HG02973 (cell line): ENCODE measurements around the gene NBPF3.

ENCODE experiments used
- ATAC-seq: cut with Tn5 transposase; IDR thresholded peaks from one replicate; pipeline ENCODE4 v1.9.1; 2021; ENCODE audit warnings: moderate library complexity; ENCODE audit not compliant: unreplicated experiment

NBPF3 gene

DNA sequence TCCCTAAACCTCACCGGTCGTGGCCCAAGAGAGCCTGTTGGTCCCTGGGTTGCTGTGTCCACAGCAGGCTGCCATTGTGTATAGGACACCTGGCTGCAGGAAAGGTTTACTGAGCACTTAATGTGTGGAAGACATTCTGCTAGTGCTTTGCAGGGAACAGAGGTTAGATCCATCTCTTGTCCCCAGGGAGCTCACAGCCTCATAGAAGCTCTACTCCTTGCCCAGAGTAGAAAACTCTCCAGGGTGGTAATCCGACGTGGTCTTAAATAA, 52.4 kb downstream of the NBPF3 start:
- no peak for ATAC-seq

DNA sequence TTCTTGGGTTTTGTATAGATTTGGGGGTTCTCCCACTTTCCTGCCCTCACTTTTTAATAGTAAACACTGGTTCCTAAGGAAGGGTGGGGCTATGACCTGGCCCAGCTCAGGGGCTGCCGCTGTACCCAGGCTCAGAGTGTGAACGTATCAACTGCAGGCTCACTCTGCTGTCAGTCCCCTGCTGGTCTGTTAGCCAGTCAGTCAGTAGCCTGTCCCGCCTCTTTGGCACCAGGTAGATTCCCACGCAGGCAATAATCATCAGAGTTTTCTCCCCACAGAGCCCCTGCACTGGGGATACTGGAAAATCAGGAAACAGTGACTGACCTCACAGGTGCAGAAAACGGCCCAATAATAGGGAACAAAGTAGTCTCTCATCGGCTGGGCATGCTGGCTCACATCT, 54.3 kb downstream of the NBPF3 start:
- no peak for ATAC-seq

DNA sequence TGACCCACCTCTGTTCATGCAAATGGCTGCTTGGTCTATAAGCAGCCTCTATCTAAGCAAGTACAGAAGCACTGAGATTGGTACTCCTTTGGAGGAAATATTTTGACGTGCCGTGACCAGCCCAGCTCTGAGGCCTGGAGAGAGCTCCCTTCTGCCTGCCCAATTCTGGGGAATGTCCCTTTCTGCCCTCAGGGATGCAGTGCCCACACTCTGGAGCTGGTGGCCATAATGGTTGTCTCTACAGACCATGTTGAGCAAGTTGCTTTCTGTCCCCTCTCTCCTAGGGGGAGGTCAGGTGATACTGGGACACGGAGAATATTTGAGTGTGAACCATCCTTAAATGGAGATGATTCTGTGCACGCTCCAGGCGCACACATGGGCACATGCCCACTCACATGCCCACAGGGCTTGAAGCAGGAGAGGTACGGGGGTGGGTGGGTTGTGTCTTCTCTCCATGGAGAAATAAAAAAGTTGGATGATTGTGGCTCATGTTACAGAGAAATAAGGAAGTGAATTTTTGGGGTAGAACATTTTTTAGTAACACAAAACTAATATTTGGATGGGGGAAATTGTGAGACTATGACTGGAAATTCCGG, 55.4 kb downstream of the NBPF3 start:
- no peak for ATAC-seq

DNA sequence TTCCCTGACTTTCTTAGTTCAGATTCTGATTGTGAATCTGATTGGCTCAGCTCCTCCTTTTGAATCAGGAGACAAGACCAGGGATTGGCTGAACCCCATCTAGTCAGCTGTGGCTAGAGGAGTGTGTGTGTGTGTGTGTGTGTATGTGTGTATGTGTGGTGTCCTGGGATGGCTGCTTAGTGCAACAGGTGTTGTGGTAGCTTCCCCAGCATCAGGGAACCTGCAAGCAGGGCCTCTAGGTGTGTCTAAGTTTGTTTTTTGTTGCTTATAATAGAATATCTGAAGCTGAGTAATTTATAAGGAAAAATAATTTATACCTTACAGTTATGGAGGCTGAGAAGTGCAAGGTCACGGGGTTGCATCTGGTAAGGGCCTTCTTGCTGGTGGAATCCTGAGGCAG, 56.1 kb downstream of the NBPF3 start:
- ATAC-seq, result no peak

DNA sequence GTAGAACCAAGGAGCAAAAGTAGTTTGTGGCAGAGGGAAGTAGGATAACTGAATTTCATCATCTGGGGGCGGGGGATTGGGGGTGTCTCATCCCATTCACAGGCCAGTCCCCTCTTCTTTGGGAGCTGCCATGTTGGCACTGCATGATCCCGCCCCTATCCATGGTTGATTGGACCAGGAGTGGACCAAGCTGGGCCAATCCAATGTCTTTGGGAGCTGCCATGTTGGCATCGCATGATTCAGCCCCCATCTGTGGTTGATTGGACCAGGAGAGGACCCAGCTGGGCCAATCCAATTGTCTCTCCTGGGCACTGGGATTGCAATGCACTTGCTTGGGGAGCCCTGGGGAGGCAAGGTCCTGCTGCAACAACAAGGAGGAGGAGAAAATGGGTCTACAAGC, 56.9 kb downstream of the NBPF3 start:
- ATAC-seq, result no peak

DNA sequence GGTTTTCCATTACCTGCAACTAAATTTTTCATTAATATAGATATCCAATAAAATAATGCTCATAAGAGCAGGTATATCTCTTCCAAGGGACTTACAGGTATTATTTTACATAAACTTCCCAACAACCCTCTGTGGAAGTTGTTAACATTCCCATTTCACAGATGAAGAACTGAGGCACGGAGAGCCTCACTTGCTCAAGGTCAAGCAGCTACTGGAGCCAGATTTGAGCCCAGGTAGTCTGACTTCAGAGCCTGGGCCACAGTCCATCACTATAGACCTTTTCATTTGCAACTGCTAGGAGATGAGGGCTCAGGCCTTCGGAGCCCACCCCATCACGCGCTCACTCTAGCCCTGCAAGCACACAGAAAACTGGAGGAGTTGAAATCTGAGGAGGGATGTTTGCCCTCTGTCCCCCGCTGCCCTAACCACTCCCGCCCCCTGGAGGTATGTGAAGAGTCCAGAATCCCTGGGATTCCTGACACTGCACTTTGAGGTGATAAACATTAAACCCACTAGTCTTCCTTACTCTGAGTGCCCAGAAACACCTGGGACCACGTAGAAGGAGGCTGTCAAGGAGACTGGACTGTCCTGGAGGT, 57.6 kb downstream of the NBPF3 start:
- ATAC-seq, result no peak

DNA sequence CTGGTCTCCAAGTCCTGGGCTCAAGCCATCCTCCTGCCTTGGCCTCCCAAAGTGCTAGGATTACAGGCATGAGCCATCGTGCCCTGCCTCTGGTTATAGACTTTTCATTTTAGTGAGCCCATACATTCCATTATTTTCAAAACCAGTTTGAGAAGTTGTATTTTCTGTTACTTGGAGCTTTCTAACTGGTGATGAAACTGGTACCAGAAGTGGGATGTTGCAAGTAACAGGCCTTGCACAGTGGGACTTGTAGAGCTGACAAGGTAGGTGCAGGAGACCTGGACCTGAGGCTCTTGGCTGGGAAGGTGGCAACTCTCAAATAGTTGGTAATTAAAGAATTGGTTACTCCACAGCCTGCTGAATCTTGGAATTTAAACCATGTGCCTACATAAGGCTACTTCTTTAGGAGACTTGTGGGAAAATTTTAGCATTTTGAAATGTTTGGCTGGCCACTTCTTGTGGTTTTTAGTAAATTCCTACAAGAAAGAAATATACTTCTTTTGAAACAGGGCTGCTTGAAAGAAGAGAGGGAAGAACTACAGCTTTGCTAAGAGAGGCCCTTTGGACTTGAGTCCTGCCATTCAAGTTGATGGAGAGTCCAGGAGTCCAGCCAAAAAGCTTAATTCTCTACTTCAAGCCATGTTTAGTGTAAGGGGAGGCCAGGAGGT, 59.5 kb downstream of the NBPF3 start:
- ATAC-seq, result no peak

DNA sequence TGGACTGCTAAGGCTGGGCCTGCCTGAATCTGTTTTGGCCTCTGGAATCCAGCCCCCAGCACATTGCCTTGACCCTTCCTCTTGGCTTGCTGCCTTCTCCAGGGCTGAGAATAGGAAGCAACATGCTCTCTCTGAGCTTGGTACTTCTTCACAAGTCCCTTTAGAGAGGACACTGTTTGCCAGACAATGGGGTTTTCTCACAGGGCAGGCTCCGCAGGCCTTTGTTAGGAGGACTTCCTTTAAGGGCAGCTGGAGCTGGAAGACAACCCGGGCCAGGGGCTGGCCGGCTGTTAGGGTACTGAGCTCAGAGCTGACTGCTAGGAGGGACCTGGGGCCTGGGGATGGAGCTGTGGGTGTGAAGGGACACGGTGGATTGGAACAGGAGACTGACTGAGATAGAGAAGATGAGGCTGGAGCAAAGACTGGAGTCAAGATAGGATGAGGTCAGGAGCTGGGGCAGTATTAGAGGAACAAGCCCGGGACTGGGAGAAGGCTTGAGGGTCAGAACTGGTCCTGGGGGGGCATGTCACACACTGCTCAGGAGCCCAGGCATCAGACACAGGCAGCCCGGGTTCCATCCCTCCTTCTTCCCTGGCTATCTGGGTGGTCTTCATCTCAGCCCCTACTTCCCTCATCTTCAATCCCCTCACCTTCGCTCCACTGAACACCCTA, 63.9 kb downstream of the NBPF3 start:
- ATAC-seq, result no peak

DNA sequence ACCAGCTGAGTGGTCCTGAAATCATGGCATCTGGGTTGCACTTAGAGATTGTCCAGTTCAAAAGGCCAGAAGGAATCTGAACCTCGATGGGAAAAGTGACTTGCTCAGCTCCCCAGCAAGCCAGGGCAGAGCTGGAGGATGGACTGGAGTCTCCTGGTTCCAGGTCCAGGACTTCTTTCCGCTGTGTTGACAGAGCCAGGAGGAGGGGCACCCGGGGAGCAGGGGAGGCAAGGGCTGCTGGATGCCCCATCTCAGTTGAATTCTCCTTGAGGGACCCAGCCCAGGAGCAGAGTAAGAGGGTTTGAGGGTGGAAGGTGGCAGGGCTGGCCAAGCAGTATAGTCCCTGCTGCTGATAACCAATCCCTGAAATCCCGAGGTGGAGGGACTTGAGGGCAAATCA, 66.9 kb downstream of the NBPF3 start:
- ATAC-seq, result no peak

DNA sequence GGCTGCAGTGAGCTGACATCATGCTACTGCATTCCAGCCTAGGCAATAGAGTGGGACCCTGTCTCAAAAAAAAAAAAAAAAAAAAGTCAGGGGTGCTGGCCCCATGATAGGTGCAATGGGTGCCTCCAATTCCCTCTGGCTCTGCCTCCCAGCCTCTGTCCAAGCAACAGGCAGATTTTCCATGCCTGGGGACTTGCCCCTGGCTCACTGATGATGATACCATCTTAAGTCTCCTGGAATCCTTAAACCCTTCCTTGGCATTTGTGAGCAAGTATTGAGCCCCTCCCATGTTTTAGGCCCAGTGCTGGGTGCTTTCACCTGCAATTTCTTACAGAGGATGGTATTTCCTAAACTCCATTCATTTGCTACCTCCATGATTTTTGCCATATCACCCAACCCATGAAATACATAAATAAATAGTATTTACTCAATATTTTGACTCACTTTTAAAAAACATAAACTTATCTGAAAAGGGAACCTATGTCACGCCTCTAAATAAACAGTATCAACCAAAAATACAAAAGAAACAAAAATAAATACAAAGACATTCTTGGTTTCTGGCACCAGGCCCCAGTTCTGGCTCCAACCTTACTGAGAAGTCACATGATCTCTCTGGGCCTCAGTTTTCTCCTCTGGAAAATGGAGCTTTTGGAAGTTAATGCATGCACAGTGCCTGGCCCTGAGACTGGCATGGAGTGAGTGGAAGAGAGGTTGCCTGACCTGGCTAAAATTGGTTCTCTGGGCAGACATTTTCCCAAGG, 67.8 kb downstream of the NBPF3 start:
- no peak for ATAC-seq

DNA sequence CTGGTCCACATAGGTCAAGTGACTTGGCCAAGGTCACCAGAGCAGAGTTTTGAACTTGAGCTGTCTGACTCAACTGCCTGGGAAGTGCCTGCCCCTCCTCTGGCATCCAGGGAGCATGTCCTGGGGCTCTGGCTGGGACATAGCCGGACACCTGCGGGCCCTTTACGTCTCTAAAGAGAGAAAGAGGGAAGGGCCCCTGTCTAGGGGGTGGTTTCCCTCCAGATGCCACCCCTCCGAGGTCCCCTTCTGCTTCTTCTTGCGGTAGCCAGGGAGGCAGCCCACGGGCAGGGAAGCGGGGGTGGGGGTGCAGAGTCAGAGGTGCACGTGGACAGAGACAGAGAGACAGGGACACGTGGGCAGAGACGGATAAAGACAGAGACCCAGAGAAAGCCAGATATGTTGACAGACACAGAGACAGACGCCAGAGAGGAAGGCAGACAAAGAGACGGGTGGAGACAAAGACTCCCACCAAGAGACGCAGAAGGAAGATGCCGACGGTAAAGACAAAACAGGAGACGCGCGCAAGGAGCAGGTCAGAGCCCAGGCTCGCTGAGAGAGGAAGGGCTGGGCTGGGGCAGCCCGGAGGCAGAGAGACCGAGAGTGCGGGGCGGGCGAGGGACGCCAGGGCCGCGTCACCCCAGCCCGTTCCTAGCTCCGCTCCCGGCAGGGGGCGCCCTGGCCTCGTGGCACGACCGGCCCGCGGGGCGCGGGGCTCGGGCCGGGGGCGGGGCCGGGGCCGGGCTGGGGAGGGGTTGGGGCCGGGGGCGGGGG, 68.8 kb downstream of the NBPF3 start:
- no peak for ATAC-seq

DNA sequence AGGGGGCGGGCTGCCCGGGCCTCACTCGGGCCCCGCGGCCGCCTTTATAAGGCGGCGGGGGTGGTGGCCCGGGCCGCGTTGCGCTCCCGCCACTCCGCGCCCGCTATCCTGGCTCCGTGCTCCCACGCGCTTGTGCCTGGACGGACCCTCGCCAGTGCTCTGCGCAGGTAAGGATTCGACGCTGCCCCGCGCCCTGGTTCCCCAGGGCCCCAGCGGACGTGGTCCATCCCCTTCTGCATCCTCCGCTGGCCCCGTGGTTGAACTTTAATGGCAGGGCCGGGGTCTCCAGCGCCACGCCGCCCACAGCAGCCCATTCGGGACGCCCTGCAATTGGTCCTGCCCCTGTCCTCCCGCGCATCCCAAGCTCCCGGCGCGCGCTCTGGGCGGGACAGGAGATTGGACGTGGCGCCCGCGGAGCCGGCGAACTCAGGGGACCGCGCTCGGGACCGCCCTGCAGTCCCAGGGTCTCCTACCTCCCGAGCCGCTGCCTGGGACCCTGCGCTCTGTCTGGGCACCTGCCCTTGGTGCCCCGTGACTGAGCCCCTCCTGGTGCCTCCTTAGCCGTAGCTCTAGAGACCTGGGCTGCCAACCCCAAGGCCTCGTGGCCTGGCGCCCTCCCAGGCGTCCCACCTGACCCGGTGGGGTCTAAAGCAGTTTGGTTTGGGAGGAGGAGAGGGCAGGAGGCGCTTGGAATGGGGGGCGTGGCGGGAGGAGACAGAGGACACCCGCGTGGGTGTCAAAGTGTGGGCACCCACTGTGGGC, 69.6 kb downstream of the NBPF3 start, which contains the start of gene ALPL:
TSS of gene ALPL (plus strand) at position 73 of the 762 bp plus-strand sequence. CDS start 44,659 bp downstream, outside the sequence.
- ATAC-seq, result no peak

DNA sequence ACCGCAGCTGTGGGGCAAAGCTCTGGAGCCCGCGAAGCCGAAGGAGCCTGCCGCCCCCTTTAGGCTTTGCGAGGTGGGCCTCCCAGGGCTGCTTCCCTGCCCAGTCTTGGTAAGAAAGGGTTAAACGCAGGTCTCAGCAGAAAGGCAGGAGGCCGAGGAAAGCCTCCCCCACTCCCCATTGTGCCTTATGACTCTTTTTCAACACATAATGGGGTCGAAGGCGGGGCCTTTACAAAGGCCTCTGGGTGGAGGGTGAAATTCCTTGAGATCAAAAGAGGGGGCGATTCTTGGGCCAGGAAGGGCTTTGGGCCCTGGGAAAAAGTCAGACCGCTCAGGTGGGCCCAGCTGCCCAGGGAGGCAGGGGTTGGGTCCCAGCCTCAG, 70.2 kb downstream of the NBPF3 start:
- no peak for ATAC-seq

DNA sequence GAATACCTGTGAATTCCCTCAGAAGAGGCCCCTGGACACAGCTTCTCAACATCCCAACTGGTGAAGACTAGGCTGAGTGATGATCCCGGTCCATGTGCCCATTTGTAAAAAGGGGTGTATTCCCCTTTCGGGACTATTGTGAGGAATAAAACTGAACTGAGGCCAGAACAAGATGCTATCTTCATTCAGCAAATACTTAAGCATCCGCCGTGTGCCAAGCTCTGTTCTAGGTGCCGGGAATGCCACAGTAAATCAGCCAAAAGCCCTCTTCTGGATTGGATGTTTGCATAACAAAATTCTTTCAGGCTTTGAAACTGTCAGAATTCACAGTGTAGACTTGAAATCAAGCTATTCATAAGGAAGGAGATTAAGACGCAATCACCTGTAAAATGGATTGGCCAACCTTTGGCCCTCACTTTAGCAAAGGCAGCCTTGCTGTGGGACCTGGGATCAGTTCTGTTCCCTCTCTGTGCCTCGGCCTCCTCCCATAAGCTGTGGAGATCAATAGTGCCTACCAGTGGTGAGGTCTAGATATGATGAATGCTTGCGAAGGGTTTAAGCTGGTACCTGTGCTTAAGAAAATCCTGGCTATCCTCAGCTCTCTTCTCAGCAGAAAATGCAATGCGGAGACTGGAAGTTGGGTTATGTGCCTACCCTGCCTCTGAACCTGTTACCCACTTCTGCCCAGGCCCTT, 71.1 kb downstream of the NBPF3 start:
- ATAC-seq, result no peak

DNA sequence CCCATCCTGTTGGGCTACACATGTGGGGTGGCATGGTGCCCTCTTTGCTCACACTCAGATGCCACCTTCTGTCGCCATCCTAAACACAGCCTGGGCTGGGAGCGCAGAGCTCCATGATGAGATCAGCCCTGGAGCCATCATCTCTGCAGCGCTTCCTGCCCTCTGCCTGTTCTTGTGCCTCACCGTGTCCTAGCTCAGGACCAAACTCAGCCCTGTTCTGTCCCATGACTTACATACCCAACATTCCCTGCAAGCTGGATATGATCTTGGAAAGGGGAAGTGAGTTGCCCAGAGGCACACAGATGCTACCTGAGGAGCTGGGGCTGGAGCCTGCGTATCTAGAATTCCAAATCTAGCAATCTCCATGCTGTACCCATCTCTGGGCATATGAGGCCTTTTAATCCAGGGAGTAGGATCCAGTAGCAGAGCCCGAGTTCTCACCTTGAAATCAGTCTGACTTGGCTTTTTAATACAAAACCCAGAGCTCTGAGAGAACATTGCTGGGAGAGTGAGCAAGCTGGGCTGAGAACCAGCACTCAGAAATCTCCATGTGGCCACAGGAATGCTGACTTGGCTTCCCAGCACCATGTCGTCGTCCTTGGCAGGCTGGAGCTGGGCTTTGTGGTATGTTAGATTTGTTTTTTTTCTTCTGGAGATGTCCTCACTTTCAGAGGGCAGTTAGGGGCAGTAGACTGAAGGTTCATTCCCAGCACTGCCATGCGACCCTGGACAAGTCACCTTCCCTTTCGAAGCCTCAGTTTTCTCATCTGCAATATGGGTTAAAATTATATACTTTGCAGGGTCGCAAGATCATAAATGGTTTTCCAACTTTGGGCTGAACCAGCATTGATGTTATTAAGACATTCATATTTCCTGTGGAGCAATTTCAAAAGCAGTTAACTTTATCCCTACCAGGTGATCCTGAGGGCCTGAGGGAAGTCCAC, 71.9 kb downstream of the NBPF3 start:
- ATAC-seq, result no peak

DNA sequence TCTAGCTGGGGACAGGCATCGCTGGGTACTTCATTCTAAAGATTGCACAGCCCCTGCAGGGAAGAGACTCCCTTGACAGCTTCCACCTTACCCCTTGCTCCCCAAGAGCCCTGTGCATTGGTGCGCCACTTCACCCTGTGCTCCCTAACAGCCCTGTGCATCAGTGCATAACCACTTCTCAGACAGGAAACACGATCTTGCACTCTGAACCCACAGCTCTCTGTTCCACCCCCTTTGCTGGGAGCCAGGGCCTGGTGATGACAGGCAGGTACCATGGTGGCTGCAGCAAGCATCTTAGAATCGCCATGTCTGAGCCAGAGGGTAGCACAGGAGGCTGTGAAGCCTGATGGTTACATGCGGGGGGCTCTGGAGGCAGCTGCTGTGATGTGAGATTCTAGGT, 74.3 kb downstream of the NBPF3 start:
- ATAC-seq, result no peak

DNA sequence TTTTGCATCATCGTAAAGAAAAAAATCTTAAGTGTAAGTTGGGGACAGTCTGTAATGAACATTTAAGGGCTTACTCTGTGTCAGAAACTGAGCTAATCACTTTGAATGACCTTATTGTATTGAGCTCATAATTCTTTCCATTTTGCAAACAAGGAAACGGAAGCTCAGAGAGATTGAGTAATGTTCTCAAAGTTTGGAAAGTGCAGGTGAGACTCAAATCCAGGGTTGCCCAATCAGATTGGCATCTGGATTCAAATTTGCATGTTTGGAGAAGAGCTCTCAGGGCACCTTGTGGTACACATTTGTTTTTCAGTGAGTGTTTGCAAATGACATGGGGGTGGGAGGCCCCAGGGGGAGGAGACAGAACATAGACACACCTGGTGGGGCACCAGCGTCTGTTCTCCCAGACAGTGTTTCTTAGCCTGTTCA, 77.2 kb downstream of the NBPF3 start:
- ATAC-seq, result no peak
